ENCODE results near the gene PA2G4.
A peak's percentile ranks its signal among the peaks of the same experiment; 100 is the strongest.
"Not testable (repeated sequence)": the region's sequence is repeated elsewhere in the genome, so short reads cannot be mapped to it uniquely, and the experiment has no call there.

The PA2G4 gene

GRCh38 chr12:56099787-56100186 lies 4.6 kb upstream of the PA2G4 start:
- DNase-seq (ENCODE audit: low read depth in 3 of 3, low spot score in 1 of 3): no peak

GRCh38 chr12:56101045-56101444 lies 3.3 kb upstream of the PA2G4 start:
- DNase-seq (ENCODE audit: low read depth in 3 of 3, low spot score in 1 of 3): no peak

GRCh38 chr12:56102683-56103065 lies 1.7 kb upstream of the PA2G4 start:
- DNase-seq (ENCODE audit: low read depth in 3 of 3, low spot score in 1 of 3): no peak

- no peak for DNase-seq (ENCODE audit: low read depth in 3 of 3, low spot score in 1 of 3)
Observed at GRCh38 chr12:56103066-56103711, 1.2 kb upstream of the PA2G4 start.

- DNase-seq (ENCODE audit: low read depth in 3 of 3, low spot score in 1 of 3): no peak
Observed at GRCh38 chr12:56103823-56104108, 593 bp upstream of the PA2G4 start.

GRCh38 chr12:56104815-56105608 lies 653 bp downstream of the PA2G4 start:
- peak in 1 of 3 donors; percentile 26 for DNase-seq (ENCODE audit: low read depth in 3 of 3, low spot score in 1 of 3)

- no peak for DNase-seq (ENCODE audit: low read depth in 3 of 3, low spot score in 1 of 3)
Observed at GRCh38 chr12:56105609-56105902, 1.2 kb downstream of the PA2G4 start.

GRCh38 chr12:56107242-56107641 lies 2.9 kb downstream of the PA2G4 start:
- DNase-seq (ENCODE audit: low read depth in 3 of 3, low spot score in 1 of 3): no peak

GRCh38 chr12:56110571-56110970 lies 6.2 kb downstream of the PA2G4 start:
- no peak for DNase-seq (ENCODE audit: low read depth in 3 of 3, low spot score in 1 of 3)

- no peak for DNase-seq (ENCODE audit: low read depth in 3 of 3, low spot score in 1 of 3)
Observed at GRCh38 chr12:56114084-56114483, 9.7 kb downstream of the PA2G4 start.

- no peak for DNase-seq (ENCODE audit: low read depth in 3 of 3, low spot score in 1 of 3)
Observed at GRCh38 chr12:56115329-56115728, 11.0 kb downstream of the PA2G4 start.

GRCh38 chr12:56116267-56117081 lies 12.1 kb downstream of the PA2G4 start, which contains the start of gene RPL41:
Gene RPL41 (plus strand): TSS chr12:56116633.
- DNase-seq (ENCODE audit: low read depth in 3 of 3, low spot score in 1 of 3): peak; percentile 85 to 92 (median 89)

GRCh38 chr12:56117082-56117706 lies 12.8 kb downstream of the PA2G4 start:
- DNase-seq (ENCODE audit: low read depth in 3 of 3, low spot score in 1 of 3): not testable (repeated sequence)

- peak; percentile 89 to 95 (median 91) for DNase-seq (ENCODE audit: low read depth in 3 of 3, low spot score in 1 of 3)
Observed at GRCh38 chr12:56117778-56118687, 13.7 kb downstream of the PA2G4 start, which contains the start of gene ZC3H10. Gene ZC3H10 (plus strand): TSS chr12:56118266. CDS start chr12:56120563, 2,297 bp downstream.

GRCh38 chr12:56118688-56119357 lies 14.5 kb downstream of the PA2G4 start:
- DNase-seq (ENCODE audit: low read depth in 3 of 3, low spot score in 1 of 3): no peak

GRCh38 chr12:56119361-56119796 lies 15.0 kb downstream of the PA2G4 start:
- peak in 2 of 3 donors; percentile 23 to 27 for DNase-seq (ENCODE audit: low read depth in 3 of 3, low spot score in 1 of 3)

- no peak for DNase-seq (ENCODE audit: low read depth in 3 of 3, low spot score in 1 of 3)
Observed at GRCh38 chr12:56120158-56120846, 15.9 kb downstream of the PA2G4 start.

GRCh38 chr12:56121204-56121870 lies 17.0 kb downstream of the PA2G4 start:
- DNase-seq (ENCODE audit: low read depth in 3 of 3, low spot score in 1 of 3): no peak

GRCh38 chr12:56122637-56123036 lies 18.3 kb downstream of the PA2G4 start:
- no peak for DNase-seq (ENCODE audit: low read depth in 3 of 3, low spot score in 1 of 3)

All from stimulated activated CD4-positive, alpha-beta T cell treated with anti-CD3 and anti-CD28 coated beads, TNF-alpha, amount 100 ng/mL, for 1 hour (primary cell).